ENCODE measurements around the gene INTS3.

The INTS3 gene

DNA sequence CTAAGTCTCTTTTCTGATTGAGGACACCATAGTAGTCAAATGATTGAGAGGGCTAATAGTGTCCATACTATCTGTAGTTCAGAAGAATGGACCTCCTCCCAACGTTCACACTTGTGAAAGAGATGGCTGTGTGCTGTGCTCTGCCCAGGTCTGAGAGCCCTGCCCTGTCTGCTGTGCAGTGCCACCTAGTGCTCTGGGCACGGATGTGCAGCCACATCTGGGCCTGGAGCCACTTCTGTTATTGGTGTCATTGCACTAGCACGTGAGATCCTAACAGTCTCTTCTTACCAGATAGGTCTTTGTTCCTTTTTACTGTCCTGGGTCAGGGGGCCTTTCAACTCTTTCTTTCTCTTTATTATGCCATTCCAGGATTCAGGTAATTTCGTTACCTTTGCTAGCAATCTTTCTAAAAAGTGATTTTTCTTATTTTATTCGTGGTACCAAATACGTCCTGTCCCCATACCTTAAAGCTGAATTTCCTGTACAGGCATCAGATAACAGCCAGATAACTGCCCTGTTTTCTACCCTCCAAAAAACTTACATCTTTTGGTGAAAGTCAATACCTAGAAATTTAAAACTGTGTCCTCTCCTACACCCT is 21.7 kb downstream of the INTS3 start:
- TF ChIP-seq, protein P1, sequence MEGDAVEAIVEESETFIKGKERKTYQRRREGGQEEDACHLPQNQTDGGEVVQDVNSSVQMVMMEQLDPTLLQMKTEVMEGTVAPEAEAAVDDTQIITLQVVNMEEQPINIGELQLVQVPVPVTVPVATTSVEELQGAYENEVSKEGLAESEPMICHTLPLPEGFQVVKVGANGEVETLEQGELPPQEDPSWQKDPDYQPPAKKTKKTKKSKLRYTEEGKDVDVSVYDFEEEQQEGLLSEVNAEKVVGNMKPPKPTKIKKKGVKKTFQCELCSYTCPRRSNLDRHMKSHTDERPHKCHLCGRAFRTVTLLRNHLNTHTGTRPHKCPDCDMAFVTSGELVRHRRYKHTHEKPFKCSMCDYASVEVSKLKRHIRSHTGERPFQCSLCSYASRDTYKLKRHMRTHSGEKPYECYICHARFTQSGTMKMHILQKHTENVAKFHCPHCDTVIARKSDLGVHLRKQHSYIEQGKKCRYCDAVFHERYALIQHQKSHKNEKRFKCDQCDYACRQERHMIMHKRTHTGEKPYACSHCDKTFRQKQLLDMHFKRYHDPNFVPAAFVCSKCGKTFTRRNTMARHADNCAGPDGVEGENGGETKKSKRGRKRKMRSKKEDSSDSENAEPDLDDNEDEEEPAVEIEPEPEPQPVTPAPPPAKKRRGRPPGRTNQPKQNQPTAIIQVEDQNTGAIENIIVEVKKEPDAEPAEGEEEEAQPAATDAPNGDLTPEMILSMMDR (IDR thresholded peaks at IDR 0.05; ENCODE audit: borderline replicate concordance, insufficient read depth, low read depth, low read length), result peak; percentile 94
- H3K4me3 ChIP-seq (ENCODE audit: low read depth, low read length), result no peak overlapping the region

DNA sequence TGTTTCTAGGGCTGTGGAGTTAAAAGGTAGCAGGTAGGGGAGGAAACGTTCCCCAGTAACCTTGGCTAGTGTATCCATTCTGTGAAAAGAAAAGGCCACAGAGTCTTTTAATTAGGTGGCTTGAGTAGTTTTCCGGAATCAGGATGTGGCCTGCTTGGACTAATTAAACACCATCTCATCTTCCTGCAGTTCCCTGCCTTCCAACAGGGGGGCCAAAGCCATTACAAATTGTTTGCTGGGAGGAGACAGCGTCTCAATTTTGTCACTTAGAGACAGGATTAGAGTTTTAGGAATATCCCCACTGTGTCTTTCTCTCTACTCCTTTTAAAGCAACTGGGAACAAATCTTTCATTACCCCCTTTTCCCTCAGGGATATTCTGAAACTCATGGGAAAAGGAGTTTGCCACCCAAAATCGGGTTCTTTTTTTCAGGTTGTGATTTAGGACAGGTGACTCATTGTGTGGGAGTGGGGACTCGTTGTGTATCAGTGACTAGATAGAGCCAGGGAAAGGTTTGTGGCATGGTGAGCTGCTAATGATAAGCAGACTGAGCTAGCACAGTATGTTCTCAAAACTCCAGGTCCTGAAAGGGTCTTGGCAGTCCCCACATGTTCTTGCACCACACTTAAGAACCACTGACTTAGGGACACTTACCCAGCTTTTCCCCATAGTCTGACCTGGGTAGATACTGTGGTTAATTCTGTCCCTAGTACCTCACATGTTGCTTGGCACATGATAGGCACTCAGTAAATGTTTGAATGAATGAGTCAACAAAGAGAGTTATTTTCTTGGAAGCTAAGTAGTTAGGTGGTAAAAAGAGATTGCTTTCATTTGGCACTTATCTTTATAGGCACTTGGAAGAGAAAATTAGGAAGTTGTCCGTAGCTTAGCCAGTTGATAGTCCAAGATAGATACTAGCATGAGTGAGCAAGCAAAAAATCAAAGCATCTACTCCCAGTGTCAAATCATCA is 22.5 kb downstream of the INTS3 start:
- H3K4me3 ChIP-seq (ENCODE audit: low read depth, low read length), result no peak overlapping the region
- TF ChIP-seq, protein P1 (IDR thresholded peaks at IDR 0.05; ENCODE audit: borderline replicate concordance, insufficient read depth, low read depth, low read length), result no peak

DNA sequence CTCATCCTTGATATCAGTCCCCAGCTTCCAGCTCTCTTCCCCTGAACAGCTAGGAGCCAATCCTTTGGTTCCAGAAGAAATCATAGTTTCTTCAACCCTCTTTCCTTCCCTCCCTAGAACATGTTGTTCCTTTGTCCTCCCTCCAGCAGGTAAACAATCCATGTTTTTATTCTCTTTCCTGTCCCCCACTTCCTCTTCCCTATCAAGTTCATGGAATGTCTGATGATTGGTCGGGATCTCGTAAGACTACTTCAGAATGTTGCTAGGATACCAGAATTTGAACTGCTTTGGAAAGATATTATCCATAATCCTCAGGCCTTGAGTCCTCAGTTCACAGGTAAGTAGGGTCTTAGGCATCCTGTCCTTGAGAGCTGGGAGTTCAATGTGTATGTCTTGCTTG is 24.2 kb downstream of the INTS3 start:
- H3K4me3 ChIP-seq (ENCODE audit: low read depth, low read length), result no peak overlapping the region
- TF ChIP-seq, protein P1 (IDR thresholded peaks at IDR 0.05; ENCODE audit: borderline replicate concordance, insufficient read depth, low read depth, low read length), result no peak

DNA sequence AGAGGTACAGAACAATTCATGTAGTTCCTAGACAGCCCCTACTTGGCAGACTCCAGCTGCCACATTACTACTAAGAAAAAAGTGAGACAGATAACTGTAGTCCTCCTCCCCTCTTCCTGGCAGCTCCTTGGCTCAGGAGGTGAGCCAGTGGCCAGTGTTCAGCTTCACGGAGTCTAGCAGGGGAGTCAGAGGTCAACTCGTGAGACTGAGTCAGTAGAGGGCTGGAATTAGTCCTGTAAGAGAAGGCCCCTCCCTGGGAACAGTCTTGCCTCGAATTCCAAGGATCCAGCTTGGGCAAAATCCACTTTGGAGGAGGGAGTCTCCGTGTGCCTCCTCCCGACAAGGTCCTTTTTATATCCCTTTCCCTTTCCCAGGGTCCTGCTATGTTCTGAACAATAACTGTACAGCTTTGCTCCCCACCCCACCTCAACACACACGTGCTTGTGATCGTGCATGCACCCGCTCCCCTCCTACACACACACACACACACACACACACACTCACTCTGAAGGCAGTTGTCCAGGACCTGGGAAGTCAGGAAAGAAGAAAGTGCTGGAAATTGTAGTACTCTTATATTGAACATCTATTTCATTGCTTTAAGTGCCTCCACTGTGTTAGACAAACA is 24.8 kb downstream of the INTS3 start:
- TF ChIP-seq, protein P1 (IDR thresholded peaks at IDR 0.05; ENCODE audit: borderline replicate concordance, insufficient read depth, low read depth, low read length), result no peak
- H3K4me3 ChIP-seq (ENCODE audit: low read depth, low read length), result no peak overlapping the region

DNA sequence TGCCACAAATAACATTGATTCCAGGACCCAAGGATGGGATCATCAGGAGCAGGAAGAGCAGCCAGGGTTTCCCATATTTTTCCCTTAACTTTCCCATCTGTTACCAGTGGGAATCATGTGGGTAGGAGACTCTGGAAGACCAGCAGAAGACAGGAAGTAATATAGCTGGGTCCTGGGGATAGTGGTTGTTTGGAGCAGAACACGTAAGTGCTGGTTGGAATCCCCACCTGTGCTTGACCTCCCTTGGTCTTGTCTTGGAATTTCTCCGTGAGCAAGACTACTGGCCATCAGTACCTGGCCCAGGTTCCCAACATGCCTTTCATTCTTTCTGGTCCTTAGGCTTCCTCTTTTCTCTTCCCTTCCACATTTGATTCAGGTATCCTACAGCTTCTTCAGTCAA is 26.4 kb downstream of the INTS3 start:
- no peak overlapping the region for H3K4me3 ChIP-seq (ENCODE audit: low read depth, low read length)
- TF ChIP-seq, protein P1 (IDR thresholded peaks at IDR 0.05; ENCODE audit: borderline replicate concordance, insufficient read depth, low read depth, low read length), result no peak

DNA sequence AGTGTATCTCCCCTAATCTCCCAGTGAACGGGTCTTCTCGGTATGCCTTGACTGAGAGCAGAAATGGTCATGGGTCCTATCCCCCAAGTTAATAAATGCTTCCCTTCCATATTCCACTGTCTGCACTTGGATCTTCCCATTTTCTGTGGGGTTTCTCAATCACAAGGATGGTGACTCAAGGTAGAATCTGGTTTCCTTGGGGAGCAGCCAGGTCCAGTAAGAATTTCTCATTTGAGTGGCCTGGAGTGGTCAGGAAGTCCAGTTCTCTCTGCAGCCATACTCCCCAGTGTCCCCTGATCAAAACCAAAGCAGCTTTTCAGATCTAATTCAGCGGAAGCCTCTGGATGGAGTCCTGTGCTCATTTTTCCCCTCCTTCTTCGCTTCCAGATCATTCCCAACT is 32.6 kb downstream of the INTS3 start:
- TF ChIP-seq, protein P1 (IDR thresholded peaks at IDR 0.05; ENCODE audit: borderline replicate concordance, insufficient read depth, low read depth, low read length), result no peak
- no peak overlapping the region for H3K4me3 ChIP-seq (ENCODE audit: low read depth, low read length)

Measured in GM12875 (cell line).